ENCODE measurements around the gene RGS9.

- no peak for TF ChIP-seq CTCF (IDR thresholded peaks at IDR 0.05)
- no peak for TF ChIP-seq POLR2A (IDR thresholded peaks at IDR 0.05)
Measured at GRCh38 chr17:65226227-65226626, 89.1 kb downstream of the RGS9 start.

Data from Peyer's patch (tissue), 4 donors.